ENCODE results near the gene CACNA1E. TPM values are rescaled to one million over a fixed set of nuclear protein-coding genes. Genes with fewer than 3 reads are reported as not detected.

CACNA1E gene
- total RNA-seq, 1 donor from 2014 or later = not detected

DNA sequence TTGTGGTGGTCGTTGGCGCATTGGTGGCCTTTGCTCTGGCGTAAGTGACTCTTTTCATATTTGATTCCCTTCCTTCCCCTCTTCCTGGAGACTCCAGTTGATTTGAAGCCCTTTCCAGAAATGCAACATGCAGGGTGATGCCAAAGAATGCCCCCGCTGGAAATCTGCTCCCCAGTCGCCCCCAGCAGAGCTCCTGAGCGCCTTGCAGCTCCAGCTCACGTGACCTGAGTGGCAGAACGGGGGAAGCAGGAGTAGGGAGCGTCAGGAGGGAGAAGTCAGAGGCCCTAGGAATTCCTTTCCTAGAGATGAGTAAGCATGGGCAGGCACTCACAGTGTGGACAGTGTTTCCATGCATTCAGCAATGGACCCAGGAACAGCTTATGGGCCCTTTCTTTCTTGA lies 255.9 kb downstream of the CACNA1E start:
- H3K36me3 Mint-ChIP-seq (ENCODE audit: low read depth) = peaks cover 2% of the 10 kb centered on the region
- H3K4me1 Mint-ChIP-seq (ENCODE audit: low read depth) = peaks cover 8% of the 10 kb centered on the region
- TF ChIP-seq, protein P1, sequence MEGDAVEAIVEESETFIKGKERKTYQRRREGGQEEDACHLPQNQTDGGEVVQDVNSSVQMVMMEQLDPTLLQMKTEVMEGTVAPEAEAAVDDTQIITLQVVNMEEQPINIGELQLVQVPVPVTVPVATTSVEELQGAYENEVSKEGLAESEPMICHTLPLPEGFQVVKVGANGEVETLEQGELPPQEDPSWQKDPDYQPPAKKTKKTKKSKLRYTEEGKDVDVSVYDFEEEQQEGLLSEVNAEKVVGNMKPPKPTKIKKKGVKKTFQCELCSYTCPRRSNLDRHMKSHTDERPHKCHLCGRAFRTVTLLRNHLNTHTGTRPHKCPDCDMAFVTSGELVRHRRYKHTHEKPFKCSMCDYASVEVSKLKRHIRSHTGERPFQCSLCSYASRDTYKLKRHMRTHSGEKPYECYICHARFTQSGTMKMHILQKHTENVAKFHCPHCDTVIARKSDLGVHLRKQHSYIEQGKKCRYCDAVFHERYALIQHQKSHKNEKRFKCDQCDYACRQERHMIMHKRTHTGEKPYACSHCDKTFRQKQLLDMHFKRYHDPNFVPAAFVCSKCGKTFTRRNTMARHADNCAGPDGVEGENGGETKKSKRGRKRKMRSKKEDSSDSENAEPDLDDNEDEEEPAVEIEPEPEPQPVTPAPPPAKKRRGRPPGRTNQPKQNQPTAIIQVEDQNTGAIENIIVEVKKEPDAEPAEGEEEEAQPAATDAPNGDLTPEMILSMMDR (IDR thresholded peaks at IDR 0.05) = no peak
- no peak for DNase-seq (ENCODE audit: low spot score)
- H3K4me3 Mint-ChIP-seq (ENCODE audit: unreplicated experiment) = no peak overlapping the region
- H3K27ac Mint-ChIP-seq (ENCODE audit: unreplicated experiment) = no peak overlapping the region
- peaks cover 7% of the 10 kb centered on the region for H3K9me3 Mint-ChIP-seq (ENCODE audit: low read depth)
- H3K27me3 Mint-ChIP-seq (ENCODE audit: low read depth) = no peaks in the 10 kb centered on the region

DNA sequence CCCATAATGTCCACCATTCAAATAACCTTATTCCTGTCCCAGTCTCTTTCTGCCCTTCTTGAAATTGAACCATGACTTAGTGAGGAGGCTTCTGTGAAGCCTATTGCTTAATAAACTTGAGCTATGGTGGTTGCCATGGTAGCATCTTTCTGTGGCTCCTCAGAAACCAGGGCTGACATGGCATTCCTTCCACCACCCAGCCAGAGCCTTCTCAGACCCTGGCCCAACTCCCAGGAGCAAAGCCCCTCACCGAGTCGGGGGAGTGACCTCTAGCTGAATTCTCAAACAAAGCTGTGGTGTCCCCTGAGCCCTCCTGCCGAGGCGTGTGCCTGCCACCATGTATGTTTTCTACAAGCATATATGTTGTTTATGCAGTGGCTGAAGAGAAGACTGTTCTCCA lies 259.1 kb downstream of the CACNA1E start:
- Mint-ChIP-seq H3K36me3 (ENCODE audit: low read depth) (no peaks in the 10 kb centered on the region), H3K27me3 (ENCODE audit: low read depth) (no peaks in the 10 kb centered on the region), H3K4me1 (ENCODE audit: low read depth) (peaks cover 8% of the 10 kb centered on the region), H3K4me3 (ENCODE audit: unreplicated experiment) (no peak overlapping the region), H3K27ac (ENCODE audit: unreplicated experiment) (no peak overlapping the region), H3K9me3 (ENCODE audit: low read depth) (no peaks in the 10 kb centered on the region)
- no peak for DNase-seq (ENCODE audit: low spot score)
- TF ChIP-seq, protein P1 (IDR thresholded peaks at IDR 0.05) = no peak

DNA sequence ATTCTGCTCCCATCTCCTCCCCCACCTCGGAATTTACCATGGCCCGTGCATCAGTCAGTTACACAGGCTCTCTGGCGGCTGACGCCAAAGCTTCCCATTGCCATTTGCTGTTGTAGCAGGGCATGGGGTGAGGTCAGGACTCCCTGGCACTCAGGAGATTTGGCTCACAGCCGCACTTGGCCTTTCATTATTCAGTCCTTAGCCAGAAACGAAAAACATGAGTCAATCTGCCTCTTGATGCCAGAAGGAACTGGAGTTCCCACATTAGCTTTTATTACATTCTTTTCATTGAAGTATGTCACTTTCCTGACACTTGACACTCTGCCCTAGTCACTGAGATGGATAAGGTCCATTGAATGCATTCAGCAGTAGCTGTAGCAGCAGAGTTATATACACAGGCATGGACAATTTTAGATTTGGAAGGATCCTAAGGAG lies 260.6 kb downstream of the CACNA1E start:
- DNase-seq (ENCODE audit: low spot score) = no peak
- H3K9me3 Mint-ChIP-seq (ENCODE audit: low read depth) = no peaks in the 10 kb centered on the region
- no peaks in the 10 kb centered on the region for H3K27me3 Mint-ChIP-seq (ENCODE audit: low read depth)
- H3K4me3 Mint-ChIP-seq (ENCODE audit: unreplicated experiment) = no peak overlapping the region
- H3K27ac Mint-ChIP-seq (ENCODE audit: unreplicated experiment) = no peak overlapping the region
- H3K4me1 Mint-ChIP-seq (ENCODE audit: low read depth) = peaks cover 8% of the 10 kb centered on the region
- H3K36me3 Mint-ChIP-seq (ENCODE audit: low read depth) = no peaks in the 10 kb centered on the region
- TF ChIP-seq, protein P1 (IDR thresholded peaks at IDR 0.05) = no peak

DNA sequence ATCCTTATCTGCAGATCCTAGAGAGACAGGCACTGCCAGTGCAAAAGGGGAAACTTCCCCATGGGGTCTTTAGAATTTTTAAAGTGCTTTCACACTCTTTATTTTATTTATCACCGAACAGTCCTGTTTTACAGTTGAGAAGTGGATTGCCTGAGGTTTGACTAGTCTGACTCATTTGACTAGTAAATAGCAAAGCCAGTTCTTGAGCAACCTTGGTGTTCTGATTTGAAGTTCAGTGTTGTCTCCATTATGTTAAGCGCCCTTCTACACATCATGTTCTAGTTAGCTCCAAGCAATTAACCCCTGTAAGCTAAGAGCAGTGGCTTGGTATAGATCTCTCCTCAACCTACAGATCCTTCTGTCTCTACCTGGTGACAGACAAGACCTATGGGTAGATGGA lies 262.9 kb downstream of the CACNA1E start:
- Mint-ChIP-seq H3K36me3 (ENCODE audit: low read depth) (no peaks in the 10 kb centered on the region), H3K4me3 (ENCODE audit: unreplicated experiment) (no peak overlapping the region), H3K27ac (ENCODE audit: unreplicated experiment) (no peak overlapping the region), H3K9me3 (ENCODE audit: low read depth) (no peaks in the 10 kb centered on the region), H3K4me1 (ENCODE audit: low read depth) (peaks cover 8% of the 10 kb centered on the region), H3K27me3 (ENCODE audit: low read depth) (no peaks in the 10 kb centered on the region)
- no peak for DNase-seq (ENCODE audit: low spot score)
- TF ChIP-seq, protein P1 (IDR thresholded peaks at IDR 0.05) = no peak

DNA sequence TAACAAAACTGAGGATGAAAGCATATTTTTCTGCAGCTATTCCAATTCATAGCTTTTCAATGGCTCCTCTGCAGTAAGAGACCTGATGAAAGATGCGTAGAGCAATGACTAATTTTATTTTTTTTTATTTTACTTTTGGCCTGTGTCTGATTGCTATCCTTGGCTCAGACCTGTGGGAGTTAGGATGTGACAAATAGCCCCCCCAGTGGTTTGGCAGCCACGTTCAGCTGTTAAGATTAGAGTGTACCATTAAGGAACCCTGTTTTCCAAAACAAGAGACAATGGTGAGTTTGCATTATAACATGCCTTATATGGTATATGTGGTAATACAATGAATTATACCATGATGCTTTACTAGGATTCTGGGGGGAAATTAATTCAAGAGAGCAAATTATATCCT lies 264.7 kb downstream of the CACNA1E start:
- Mint-ChIP-seq H3K4me1 (ENCODE audit: low read depth) (no peaks in the 10 kb centered on the region), H3K27me3 (ENCODE audit: low read depth) (no peaks in the 10 kb centered on the region), H3K36me3 (ENCODE audit: low read depth) (no peaks in the 10 kb centered on the region), H3K9me3 (ENCODE audit: low read depth) (no peaks in the 10 kb centered on the region), H3K4me3 (ENCODE audit: unreplicated experiment) (no peak overlapping the region), H3K27ac (ENCODE audit: unreplicated experiment) (no peak overlapping the region)
- DNase-seq (ENCODE audit: low spot score) = no peak
- TF ChIP-seq, protein P1 (IDR thresholded peaks at IDR 0.05) = no peak
